ENCODE measurements around the gene UBA6.
"Not testable (repeated sequence)": the region's sequence is repeated elsewhere in the genome, so short reads cannot be mapped to it uniquely, and the experiment has no call there.

Gene UBA6

DNA sequence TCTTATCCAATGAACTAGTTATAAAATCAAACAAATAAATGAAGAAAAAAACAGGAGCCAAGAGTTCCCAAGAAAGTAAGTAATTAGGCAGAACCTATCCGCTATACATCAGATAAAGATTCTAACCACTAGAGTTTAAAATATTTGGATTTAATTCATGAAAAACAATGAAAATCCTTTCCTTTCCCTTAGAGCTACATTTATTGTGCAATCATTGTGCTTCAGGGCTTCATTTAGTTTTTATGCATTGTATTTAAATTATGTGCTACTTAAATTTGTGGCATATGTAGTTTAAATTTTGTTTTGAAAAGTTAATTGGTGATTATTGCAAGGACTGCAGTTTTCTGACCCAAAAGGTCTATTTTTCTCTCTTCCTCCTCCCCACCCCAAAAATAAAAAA is 35.3 kb upstream of the UBA6 start:
- H3K4me3 ChIP-seq (ENCODE audit: low read depth, low read length) = no peak overlapping the region
- DNase-seq (ENCODE audit: low read depth, low spot score) = no peak
- TF ChIP-seq, protein P1, sequence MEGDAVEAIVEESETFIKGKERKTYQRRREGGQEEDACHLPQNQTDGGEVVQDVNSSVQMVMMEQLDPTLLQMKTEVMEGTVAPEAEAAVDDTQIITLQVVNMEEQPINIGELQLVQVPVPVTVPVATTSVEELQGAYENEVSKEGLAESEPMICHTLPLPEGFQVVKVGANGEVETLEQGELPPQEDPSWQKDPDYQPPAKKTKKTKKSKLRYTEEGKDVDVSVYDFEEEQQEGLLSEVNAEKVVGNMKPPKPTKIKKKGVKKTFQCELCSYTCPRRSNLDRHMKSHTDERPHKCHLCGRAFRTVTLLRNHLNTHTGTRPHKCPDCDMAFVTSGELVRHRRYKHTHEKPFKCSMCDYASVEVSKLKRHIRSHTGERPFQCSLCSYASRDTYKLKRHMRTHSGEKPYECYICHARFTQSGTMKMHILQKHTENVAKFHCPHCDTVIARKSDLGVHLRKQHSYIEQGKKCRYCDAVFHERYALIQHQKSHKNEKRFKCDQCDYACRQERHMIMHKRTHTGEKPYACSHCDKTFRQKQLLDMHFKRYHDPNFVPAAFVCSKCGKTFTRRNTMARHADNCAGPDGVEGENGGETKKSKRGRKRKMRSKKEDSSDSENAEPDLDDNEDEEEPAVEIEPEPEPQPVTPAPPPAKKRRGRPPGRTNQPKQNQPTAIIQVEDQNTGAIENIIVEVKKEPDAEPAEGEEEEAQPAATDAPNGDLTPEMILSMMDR (IDR thresholded peaks at IDR 0.05; ENCODE audit: low read depth, low read length) = no peak
- in situ Hi-C loops (cut with HindIII; ENCODE audit: low sequenced_read_pairs) = no loop called here

DNA sequence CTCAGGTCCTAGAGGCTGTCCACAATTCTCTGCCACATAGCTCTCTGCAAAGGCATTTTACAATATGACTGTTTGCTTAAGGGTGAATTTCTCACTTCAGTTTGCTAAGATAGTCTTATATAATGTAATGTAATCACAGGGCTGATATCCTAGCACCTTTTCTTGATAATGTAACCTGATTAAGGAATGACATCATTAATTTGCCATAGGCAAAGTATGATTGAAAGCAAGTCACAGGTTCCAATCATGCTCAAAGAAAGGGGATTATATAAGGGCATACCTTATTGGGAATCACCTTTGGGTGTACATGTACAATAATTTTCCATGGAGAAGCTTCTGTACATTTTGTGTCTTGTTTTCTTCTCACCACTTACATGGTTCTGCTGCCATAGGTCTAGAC is 34.4 kb upstream of the UBA6 start:
- no peak for DNase-seq (ENCODE audit: low read depth, low spot score)
- in situ Hi-C loops (cut with HindIII; ENCODE audit: low sequenced_read_pairs) = no loop called here
- TF ChIP-seq, protein P1 (IDR thresholded peaks at IDR 0.05; ENCODE audit: low read depth, low read length) = no peak
- H3K4me3 ChIP-seq (ENCODE audit: low read depth, low read length) = no peak overlapping the region

- H3K4me3 ChIP-seq (ENCODE audit: low read depth, low read length); in situ Hi-C loops (cut with HindIII; ENCODE audit: low sequenced_read_pairs); DNase-seq (ENCODE audit: low read depth, low spot score): not testable (repeated sequence)
These were observed 29.6 kb upstream of the UBA6 start for GRCh38 chr4:67730511-67730910.

DNA sequence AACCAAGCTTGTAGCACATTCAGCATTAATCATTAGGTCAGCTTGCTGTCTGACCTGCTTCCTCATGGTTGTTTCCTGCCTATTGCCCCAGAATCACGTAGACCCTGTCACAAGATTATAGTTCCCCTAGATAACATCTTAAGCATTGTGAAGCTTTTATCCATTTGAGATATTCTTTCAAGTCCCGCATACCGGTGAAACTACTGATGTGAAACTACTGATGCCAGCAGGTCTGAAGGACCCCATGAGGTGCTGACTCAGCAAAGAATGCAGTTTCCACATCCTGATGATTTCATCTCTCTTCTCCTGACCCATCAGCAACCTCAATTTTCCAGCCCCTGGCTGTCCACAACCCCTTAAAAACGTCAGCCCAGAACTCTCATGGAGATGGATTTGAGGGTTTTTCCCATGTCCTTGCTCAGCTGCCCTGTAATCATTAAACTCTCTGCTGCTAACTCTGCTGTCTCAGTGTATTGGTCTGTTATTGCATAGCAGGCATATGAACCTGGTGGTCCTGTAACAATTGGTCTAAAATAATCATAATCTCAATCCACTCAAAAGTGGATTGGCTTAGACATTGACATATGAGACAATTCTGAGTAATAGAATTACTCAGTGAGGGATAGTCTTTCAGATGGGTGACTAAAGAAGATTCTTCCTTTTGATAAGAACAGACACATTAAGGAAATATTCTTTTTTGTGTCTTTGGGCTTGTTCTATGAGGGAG is 26.3 kb upstream of the UBA6 start:
- H3K4me3 ChIP-seq (ENCODE audit: low read depth, low read length) = no peak overlapping the region
- in situ Hi-C loops (cut with HindIII; ENCODE audit: low sequenced_read_pairs) = no loop called here
- TF ChIP-seq, protein P1 (IDR thresholded peaks at IDR 0.05; ENCODE audit: low read depth, low read length) = no peak
- peak; percentile 79 for DNase-seq (ENCODE audit: low read depth, low spot score)

DNA sequence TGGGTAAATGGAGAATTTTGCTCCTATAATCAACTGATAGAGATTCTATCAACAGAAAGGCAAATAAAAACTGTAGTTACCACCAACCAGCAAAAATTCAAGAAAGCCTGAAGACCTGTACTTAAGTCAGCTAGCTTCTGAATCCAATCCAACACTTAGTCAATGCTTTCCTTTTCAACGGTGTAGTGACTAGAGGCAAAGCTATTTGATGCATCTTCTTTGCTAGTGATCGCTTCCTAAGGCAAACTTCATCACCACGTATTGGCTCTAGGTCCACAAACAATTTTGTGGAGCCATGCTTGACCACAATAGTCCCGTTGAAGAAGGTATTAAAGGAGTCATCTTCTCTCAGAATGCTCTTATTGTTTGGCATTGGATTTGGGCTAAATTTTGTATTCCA is 25.0 kb upstream of the UBA6 start:
- in situ Hi-C loops (cut with HindIII; ENCODE audit: low sequenced_read_pairs) = no loop called here

GRCh38 chr4:67725132-67725531 is 24.2 kb upstream of the UBA6 start:
- in situ Hi-C loops (cut with HindIII; ENCODE audit: low sequenced_read_pairs) = no loop called here
- DNase-seq (ENCODE audit: low read depth, low spot score) = peak; percentile 32
- H3K4me3 ChIP-seq (ENCODE audit: low read depth, low read length) = no peak overlapping the region
- TF ChIP-seq, protein P1 (IDR thresholded peaks at IDR 0.05; ENCODE audit: low read depth, low read length) = no peak

More for the DNA sequence above, 25.0 kb upstream of the UBA6 start:
- no peak overlapping the region for H3K4me3 ChIP-seq (ENCODE audit: low read depth, low read length)
- DNase-seq (ENCODE audit: low read depth, low spot score) = peak; percentile 67
- TF ChIP-seq, protein P1 (IDR thresholded peaks at IDR 0.05; ENCODE audit: low read depth, low read length) = no peak

DNA sequence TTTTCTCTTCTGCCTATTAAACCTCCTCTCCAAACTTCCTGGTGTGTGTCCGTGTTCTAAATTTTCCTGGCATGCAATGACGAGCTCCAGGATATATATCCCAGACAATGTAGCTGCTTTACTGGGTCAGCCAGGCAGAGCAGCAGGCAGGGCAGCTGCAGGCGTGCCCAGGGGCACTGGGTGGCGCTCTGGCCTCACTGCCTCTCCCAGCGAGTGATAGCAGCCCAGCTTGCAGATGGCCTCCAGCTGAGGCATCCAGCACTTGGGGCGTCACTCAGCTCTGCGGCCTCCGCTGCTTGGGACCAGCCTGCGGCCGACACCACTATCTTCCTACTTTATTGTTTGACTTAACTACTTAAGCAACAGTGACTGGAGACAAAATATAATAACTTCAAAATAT is 23.0 kb upstream of the UBA6 start:
- H3K4me3 ChIP-seq (ENCODE audit: low read depth, low read length) = no peak overlapping the region
- no peak for DNase-seq (ENCODE audit: low read depth, low spot score)
- TF ChIP-seq, protein P1 (IDR thresholded peaks at IDR 0.05; ENCODE audit: low read depth, low read length) = no peak
- in situ Hi-C loops (cut with HindIII; ENCODE audit: low sequenced_read_pairs) = no loop called here
